Measurements from ENCODE around the gene TCP11L2. TPM values are rescaled to one million over a fixed set of nuclear protein-coding genes. Genes with fewer than 3 reads are reported as not detected.
A peak's percentile ranks its signal among the peaks of the same experiment; 100 is the strongest.

The TCP11L2 gene
- total and polyA plus RNA-seq, 2 of the 13 experiments (the other 11 are each of a cell fraction or from before 2014, with no cell fraction given) = 4.6 to 24.1 TPM

DNA sequence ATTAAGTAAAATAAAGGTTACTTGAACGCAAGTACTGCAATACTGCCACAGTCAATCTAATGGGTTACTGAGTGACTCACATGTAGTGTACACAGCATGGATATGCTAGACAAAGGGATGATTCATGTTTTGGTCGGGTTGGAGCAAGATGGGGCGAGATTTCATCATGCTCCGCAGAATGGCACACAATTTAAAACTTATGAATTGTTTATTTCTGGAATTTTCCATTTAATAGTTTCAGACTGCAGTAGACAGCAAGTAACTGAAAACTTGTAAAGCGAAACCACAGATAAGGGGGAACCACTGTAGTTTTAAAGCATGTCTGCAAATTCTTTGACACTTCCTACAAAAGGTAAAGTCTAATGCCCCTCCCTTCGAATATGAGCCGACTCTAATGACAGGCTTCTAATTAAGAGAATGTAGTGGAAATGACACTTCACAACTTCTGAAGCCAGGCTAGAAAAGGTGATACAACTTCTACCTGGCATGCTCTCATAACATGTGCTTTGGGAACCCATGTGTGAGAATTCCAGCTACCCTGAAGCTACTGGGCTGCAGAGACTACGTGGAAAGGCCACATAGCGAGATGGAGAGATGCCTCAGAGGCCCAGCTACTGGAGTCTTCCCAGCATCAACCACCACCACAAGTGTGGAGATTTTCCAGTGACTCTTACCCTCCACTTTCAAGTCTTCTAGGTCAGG lies 13.9 kb upstream of the TCP11L2 start (continued):
- no peak for TF ChIP-seq GMEB2 (CRISPR knock-in tag; IDR thresholded peaks at IDR 0.05; ENCODE audit: low read depth)
- no peak for TF ChIP-seq HBP1 (CRISPR knock-in tag; IDR thresholded peaks at IDR 0.05; ENCODE audit: low read depth)
- TF ChIP-seq ZFX (CRISPR knock-in tag; IDR thresholded peaks at IDR 0.05; ENCODE audit: low read depth) = peak; percentile 33; the same call in 1 of the 2 replicates
- TF ChIP-seq ZNF496 (CRISPR knock-in tag; IDR thresholded peaks at IDR 0.05; ENCODE audit: insufficient replicate concordance) = no peak
- 0 out of 2 replicates have a peak, but pooled peaks have one; percentile 36 for TF ChIP-seq ZSCAN9 (CRISPR knock-in tag; IDR thresholded peaks at IDR 0.05; ENCODE audit: borderline replicate concordance)
- TF ChIP-seq BATF2 (CRISPR knock-in tag; IDR thresholded peaks at IDR 0.05) = no peak
- 0 out of 2 replicates have a peak, but pooled peaks have one; percentile 47 for TF ChIP-seq ZNF124 (CRISPR knock-in tag; IDR thresholded peaks at IDR 0.05)
- TF ChIP-seq PHF8 (CRISPR knock-in tag; IDR thresholded peaks at IDR 0.05) = 0 out of 2 replicates have a peak, but pooled peaks have one; percentile 9
- TF ChIP-seq MIXL1 (CRISPR knock-in tag; IDR thresholded peaks at IDR 0.05) = peak; percentile 66; the same call in 1 of the 2 replicates
- TF ChIP-seq POGZ (CRISPR knock-in tag; IDR thresholded peaks at IDR 0.05) = peak; percentile 33; the same call in 1 of the 2 replicates
- TF ChIP-seq ZFP62 (CRISPR knock-in tag; IDR thresholded peaks at IDR 0.05) = no peak
- peak; percentile 48 for TF ChIP-seq TEAD3 (CRISPR knock-in tag; optimal IDR thresholded peaks at IDR 0.05; ENCODE audit: borderline replicate concordance)
- TF ChIP-seq ZKSCAN5 (CRISPR knock-in tag; IDR thresholded peaks at IDR 0.05) = no peak
- TF ChIP-seq, protein P1, sequence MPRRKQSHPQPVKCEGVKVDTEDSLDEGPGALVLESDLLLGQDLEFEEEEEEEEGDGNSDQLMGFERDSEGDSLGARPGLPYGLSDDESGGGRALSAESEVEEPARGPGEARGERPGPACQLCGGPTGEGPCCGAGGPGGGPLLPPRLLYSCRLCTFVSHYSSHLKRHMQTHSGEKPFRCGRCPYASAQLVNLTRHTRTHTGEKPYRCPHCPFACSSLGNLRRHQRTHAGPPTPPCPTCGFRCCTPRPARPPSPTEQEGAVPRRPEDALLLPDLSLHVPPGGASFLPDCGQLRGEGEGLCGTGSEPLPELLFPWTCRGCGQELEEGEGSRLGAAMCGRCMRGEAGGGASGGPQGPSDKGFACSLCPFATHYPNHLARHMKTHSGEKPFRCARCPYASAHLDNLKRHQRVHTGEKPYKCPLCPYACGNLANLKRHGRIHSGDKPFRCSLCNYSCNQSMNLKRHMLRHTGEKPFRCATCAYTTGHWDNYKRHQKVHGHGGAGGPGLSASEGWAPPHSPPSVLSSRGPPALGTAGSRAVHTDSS (CRISPR knock-in tag; conservative IDR thresholded peaks at IDR 0.05) = no peak
- TF ChIP-seq NFIB (CRISPR knock-in tag; IDR thresholded peaks at IDR 0.05; ENCODE audit: borderline replicate concordance) = no peak
- TF ChIP-seq ZNF629 (CRISPR knock-in tag; conservative IDR thresholded peaks at IDR 0.05) = peak; percentile 96
- 0 out of 2 replicates have a peak, but pooled peaks have one; percentile 42 for TF ChIP-seq ZBTB20 (CRISPR knock-in tag; IDR thresholded peaks at IDR 0.05; ENCODE audit: borderline replicate concordance, low read depth)
- peak; percentile 77 for TF ChIP-seq FOXP4 (CRISPR knock-in tag; IDR thresholded peaks at IDR 0.05)
- peak; percentile 38; the same call in 1 of the 3 replicates for TF ChIP-seq MXI1 (IDR thresholded peaks at IDR 0.05; ENCODE audit: borderline replicate concordance, low read depth, low read length)
- no peak for TF ChIP-seq CENPBD1 (CRISPR knock-in tag; IDR thresholded peaks at IDR 0.05; ENCODE audit: borderline replicate concordance, low read depth)
- TF ChIP-seq, protein P2, sequence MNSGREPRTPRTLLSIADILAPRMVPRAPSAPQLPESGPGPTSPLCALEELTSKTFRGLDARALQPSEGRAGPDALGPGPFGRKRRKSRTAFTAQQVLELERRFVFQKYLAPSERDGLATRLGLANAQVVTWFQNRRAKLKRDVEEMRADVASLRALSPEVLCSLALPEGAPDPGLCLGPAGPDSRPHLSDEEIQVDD (CRISPR knock-in tag; IDR thresholded peaks at IDR 0.05; ENCODE audit: borderline replicate concordance) = no peak
- no peak for TF ChIP-seq ZNF713 (CRISPR knock-in tag; IDR thresholded peaks at IDR 0.05)
